DMS53 treated with DMSO at 0.1 percent for 48 hours (cell line): Measurements from ENCODE around the gene SKAP1.
A peak's percentile ranks its signal among the peaks of the same experiment; 100 is the strongest.
"Not testable (repeated sequence)": the region's sequence is repeated elsewhere in the genome, so short reads cannot be mapped to it uniquely, and the experiment has no call there.

ENCODE experiments used
- DNase-seq: peaks from one replicate; lab custom pipeline; 2025; ENCODE audit not compliant: unreplicated experiment; lab: John Stamatoyannopoulos, UW

SKAP1 gene

GRCh38 chr17:48293319-48294019 is 136.5 kb downstream of the SKAP1 start:
- DNase-seq: no peak

- no peak for DNase-seq
Observed at GRCh38 chr17:48290378-48290777, 139.6 kb downstream of the SKAP1 start.

GRCh38 chr17:48286917-48287316 is 143.1 kb downstream of the SKAP1 start:
- DNase-seq: not testable (repeated sequence)

DNA sequence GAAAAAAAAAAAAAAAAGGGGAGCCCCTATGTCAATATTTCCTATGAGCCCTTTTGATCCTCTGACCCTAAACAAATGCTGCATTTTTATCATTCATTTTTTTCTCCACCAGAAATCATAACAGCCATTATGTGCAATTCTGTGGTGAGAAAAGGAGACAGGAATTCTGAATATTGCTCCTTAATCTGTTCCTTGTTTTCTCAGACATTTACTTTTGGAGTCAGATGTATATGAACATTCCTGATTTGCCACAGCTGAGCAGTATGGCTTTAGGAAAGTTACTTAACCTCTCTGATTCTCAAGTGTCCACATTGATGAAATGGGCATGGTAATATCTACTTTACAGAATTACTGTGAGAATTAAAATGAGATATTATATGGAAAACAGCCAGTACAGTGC is 144.4 kb downstream of the SKAP1 start:
- no peak for DNase-seq

- no peak for DNase-seq
Observed at GRCh38 chr17:48283907-48284306, 146.1 kb downstream of the SKAP1 start.

DNA sequence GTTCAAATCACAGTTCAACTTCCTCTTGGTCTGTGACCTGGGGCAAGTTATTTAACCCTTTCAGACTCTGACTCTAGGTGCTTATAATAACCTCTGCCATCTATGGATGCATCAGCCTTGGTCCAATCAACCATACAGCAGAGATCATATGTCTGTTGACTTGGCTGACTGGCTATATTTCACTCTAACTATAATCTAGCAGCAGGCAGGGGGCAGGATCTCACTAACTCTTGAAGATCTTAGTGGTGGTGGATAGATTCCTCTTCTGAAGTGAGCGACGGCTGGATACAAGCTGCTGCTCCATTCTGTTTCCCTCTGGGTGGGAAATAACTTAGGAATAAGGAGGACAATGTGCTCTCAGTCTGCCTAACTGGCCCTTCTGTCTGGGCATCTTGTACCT is 146.6 kb downstream of the SKAP1 start:
- DNase-seq: no peak

DNA sequence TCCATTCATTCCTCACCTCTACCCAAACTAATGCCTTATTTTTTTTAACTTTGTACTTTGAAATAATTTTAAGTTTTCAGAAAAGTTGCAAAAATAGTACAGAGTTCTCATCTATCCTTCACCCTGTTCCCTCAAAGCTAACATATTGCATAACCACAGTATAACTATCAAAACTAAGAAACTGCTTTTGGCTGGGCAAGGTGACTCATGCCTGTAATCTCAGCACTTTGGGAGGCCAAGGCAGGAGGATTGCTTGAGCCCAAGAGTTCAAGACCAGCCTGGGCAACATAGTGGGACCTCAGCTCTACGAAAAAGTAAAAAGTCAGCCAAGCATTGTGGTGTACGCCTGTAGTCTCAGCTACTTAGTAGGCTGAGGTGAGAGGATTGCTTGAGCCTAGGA is 147.7 kb downstream of the SKAP1 start:
- DNase-seq: no peak

GRCh38 chr17:48278760-48279491 is 151.1 kb downstream of the SKAP1 start:
- DNase-seq: no peak

DNA sequence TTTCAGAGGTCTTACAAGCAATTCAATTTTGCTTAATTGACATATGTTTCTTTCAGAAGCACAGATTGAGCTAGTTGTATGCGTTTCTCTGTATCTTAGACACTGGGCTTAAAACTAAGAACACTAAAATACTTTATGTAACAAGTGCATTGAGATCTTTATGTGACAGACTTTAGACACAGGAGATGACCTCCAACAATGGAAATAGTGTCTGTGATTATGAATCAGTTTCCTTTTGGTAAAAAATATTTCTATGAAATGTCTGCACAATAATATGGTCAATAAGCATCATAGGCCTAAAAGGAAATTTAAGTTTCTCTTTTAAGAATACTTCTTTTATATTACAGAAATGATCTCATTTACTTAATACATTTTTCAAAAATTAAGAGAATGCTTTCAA is 153.2 kb downstream of the SKAP1 start:
- DNase-seq: no peak

- no peak for DNase-seq
Observed at GRCh38 chr17:48270899-48271298, 159.1 kb downstream of the SKAP1 start.

GRCh38 chr17:48269209-48269608 is 160.8 kb downstream of the SKAP1 start:
- DNase-seq: no peak

DNA sequence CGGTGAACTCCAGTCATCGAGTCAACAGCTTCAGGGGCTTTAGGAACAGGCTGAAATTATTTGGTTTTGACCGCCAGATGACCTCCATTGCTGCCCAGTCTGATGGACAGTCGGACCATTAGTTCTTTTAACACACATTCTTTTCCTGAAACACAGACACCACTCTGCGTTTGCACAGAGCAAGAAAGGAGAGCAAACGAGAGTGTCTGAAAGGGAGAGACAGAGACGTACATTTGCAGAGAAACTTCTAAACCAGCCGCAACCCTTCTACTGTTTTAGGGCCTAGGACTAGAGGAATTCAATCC is 166.3 kb downstream of the SKAP1 start:
- DNase-seq: no peak

GRCh38 chr17:48262982-48263730 is 166.9 kb downstream of the SKAP1 start:
- DNase-seq: peak; percentile 18

DNA sequence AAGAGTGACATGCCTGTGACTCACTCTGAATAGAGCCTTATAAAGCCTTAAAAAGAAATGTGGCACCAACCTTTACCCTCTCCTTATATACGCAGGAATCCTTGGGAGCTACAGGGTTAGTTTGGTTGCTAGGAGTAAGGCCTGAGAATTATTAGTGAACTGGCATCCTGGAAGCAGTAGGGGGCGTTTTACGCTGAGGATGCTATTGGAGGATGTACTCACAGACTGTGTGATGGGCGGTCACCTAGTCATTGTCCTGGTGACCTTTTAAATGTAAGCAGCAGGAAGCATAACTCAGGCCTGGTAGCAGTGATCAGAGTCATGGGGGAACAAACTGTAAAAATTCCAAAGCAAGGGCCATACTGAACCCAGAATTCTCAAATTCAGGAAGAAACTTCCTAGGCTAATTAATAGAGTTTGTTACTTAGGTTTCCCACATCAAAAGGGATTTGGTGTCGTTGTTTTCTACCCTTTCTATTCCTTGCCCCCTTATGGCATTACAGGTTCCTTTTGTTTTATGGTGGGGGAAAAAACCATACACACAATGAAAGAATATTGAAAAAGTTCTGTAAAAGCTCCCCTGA is 168.6 kb downstream of the SKAP1 start:
- DNase-seq: peak; percentile 27

DNA sequence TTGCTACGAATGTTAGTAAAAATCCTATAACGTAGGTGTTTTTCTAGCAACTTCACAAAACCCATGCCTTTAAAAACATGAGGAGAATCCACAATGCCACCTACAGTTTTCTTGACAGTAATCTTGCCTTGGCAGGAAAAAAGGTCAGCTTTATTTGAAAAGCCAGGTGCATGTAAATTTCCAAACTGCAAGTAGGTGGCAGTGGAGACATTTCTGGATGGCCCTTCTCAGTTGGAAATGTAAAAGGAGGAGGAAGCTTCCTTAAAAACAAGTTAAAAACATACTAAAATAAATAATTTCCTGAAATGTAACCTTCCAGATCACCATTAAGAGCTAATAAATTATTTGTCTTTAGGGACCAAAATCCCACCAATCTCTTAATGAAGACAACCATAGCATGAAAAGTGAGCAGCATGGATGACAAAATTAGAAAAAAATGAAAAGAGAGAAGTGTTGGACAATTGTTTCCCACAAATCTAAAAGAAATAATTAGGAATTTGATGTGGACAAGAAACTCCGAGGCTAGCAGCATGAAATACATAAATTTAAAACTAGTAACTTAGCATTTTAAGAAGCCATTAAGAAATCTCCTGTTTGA is 170.2 kb downstream of the SKAP1 start:
- DNase-seq: peak; percentile 80

GRCh38 chr17:48258331-48258730 is 171.7 kb downstream of the SKAP1 start:
- no peak for DNase-seq

GRCh38 chr17:48255759-48256158 is 174.3 kb downstream of the SKAP1 start:
- no peak for DNase-seq

DNA sequence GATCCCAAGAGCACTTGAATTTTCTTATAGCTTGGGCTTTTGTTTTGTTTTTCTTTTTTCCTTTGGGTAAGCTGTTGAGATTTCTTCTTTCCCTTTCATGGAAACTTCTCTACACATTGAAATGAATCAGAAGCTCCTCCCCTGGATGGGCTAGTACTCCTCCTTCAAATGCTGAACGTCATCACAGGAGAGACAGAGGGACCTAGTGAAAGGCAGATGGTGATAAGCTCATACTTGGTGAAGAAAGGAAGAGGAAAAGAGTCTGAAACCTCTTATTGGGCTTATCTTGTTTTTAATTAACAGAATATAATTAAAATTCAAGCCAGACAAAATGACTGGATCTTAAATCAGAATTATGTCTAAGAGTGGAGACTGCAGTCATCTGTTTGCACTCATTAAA is 175.1 kb downstream of the SKAP1 start:
- no peak for DNase-seq

DNA sequence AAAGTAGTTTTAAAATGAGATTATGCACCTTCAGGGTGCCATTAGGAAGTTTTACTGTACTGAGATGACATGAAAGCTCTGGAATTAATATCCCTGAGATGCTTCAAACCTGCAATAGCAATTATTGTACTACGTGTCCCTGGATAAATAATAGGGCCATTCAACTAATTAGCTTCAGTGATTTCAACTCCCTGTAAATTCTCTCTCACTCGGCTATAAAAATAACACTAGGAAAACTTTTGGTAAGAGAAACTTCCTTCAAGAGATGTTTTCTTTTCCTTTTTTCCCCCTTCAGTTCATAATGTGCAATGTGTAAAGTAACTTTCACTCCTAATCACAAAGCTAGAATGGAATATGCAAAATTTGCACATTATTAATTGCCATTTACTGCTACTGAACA is 176.0 kb downstream of the SKAP1 start:
- DNase-seq: no peak

GRCh38 chr17:48251950-48252349 is 178.1 kb downstream of the SKAP1 start:
- DNase-seq: no peak

DNA sequence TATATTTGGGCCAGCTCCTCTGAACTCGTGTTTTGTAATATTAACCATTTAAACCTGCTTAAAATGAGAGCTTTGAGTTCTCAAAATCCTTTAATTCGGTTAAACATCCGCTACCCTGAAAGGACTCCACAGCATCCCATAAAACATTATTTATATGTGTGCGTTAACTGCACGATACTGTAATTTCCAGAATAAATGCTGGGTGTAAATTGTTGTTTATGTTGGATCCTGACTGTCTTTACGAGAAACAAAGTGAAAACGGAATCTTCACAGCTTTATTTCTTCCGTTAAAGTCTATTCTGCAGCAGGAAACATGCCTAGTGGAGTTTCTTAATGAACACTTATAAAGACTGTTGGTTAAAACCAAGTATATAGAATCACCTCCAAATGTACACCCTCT is 179.1 kb downstream of the SKAP1 start:
- DNase-seq: no peak
